SU-DHL-6 (cell line): ENCODE measurements around the gene GNG5.

ENCODE experiments used
- H2AFZ ChIP-seq: fragments of 200-600 bp; sonication (generic); 2 replicates; pipeline ENCODE4 v1.6.1; 2014; ENCODE audit warnings: low read depth, mild to moderate bottlenecking, moderate library complexity, mixed read lengths, antibody characterized with exemption, low read length; ENCODE audit not compliant: severe bottlenecking
- H3F3A ChIP-seq: fragments of 200-600 bp; shearing (Covaris generic); 2 replicates; pipeline ENCODE4 v1.6.0; 2016; ENCODE audit warnings: antibody characterized with exemption, mild to moderate bottlenecking; ENCODE audit not compliant: insufficient read depth
- H3K27ac ChIP-seq: fragments of 200-600 bp; sonication (generic); 2 replicates; pipeline ENCODE4 v1.5.1; 2016; ENCODE audit warnings: low read depth, mild to moderate bottlenecking, low read length, moderate library complexity, mixed read lengths
- H3K27me3 ChIP-seq: fragments of 200-600 bp; sonication (generic), shearing (Covaris generic); 2 replicates; pipeline ENCODE4 v1.6.0; 2014; ENCODE audit warnings: mild to moderate bottlenecking, low read length
- H3K36me3 ChIP-seq: fragments of 200-600 bp; sonication (generic); 2 replicates; pipeline ENCODE4 v1.6.1; 2014; ENCODE audit warnings: mild to moderate bottlenecking, low read length, mixed read lengths
- H3K4me2 ChIP-seq: fragments of 300-600, 200-600 bp; shearing (Covaris generic), sonication (generic); 2 replicates; pipeline ENCODE4 v1.6.0; 2014; ENCODE audit warnings: low read length, low read depth, mild to moderate bottlenecking; ENCODE audit not compliant: poor library complexity, severe bottlenecking
- H3K4me3 ChIP-seq: fragments of 200-600 bp; sonication (generic); 2 replicates; pipeline ENCODE4 v1.5.1; 2014; ENCODE audit warnings: antibody characterized with exemption, low read length, mild to moderate bottlenecking, mixed read lengths; ENCODE audit not compliant: insufficient read depth, poor library complexity, severe bottlenecking
- H3K79me2 ChIP-seq: fragments of 200-600 bp; sonication (generic); 2 replicates; pipeline ENCODE4 v1.6.1; 2014; ENCODE audit warnings: mild to moderate bottlenecking, low read length, moderate library complexity; ENCODE audit not compliant: insufficient read depth
- H3K9ac ChIP-seq: fragments of 200-600 bp; sonication (generic); 2 replicates; pipeline ENCODE4 v1.7.0; 2014; ENCODE audit warnings: mild to moderate bottlenecking, low read length
- H3K9me2 ChIP-seq: fragments of 200-600 bp; sonication (generic); replicated peaks from 2 replicates; pipeline ENCODE4 v1.6.1; 2014; ENCODE audit warnings: low read length; ENCODE audit not compliant: insufficient read depth
- H3K9me3 ChIP-seq: fragments of 200-600 bp; sonication (generic); 2 replicates; pipeline ENCODE4 v1.6.1; 2014; ENCODE audit warnings: low read length, mixed read lengths; ENCODE audit not compliant: insufficient read depth
- H4K20me1 ChIP-seq: fragments of 200-600 bp; sonication (generic); 2 replicates; pipeline ENCODE4 v1.6.1; 2014; ENCODE audit warnings: low read depth, mild to moderate bottlenecking, antibody characterized with exemption, low read length, moderate library complexity, mixed read lengths
- EZH2phosphoT487 ChIP-seq: fragments of 200-600 bp; sonication (generic), shearing (Covaris generic); conservative IDR thresholded peaks from 2 replicates; pipeline ENCODE4 v1.6.1; 2018; ENCODE audit warnings: mild to moderate bottlenecking, antibody characterized with exemption, low read length, moderate library complexity, mixed read lengths
- TF ChIP-seq, protein P1 (sequence below): fragments of 200-600 bp; sonication (generic); IDR thresholded peaks from one replicate; pipeline ENCODE4 v1.5.1; 2017; ENCODE audit warnings: antibody characterized with exemption, mild to moderate bottlenecking, low read length, moderate library complexity; ENCODE audit not compliant: insufficient read depth, poor library complexity, severe bottlenecking

Gene GNG5

DNA sequence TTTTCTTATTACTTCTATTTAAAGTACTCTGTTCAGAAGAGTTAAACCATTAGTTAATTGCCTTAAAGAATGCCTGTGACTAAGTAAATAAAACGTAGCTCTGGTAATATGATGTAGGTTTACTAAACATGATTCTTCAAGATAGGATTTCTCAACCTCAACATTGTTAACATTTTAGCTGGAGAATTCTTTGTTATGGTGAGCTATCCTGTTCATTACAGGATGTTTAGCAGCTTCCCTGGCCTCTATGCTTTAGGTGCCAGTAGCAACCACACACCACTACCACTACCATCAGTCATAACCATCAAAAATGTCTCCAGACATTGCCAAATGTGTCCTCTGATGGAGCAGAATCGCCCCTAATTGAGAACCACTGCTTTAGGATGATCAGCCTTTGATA is 16.6 kb downstream of the GNG5 start:
- no peak overlapping the region for H3K9ac ChIP-seq
- no peak overlapping the region for H3K4me2 ChIP-seq
- H2AFZ ChIP-seq = no peak overlapping the region
- peaks cover 41% of the 10 kb centered on the region for H3K79me2 ChIP-seq
- peaks cover 13% of the 10 kb centered on the region for H4K20me1 ChIP-seq
- H3K9me2 ChIP-seq = no peaks in the 10 kb centered on the region
- peaks cover 8% of the 10 kb centered on the region; the same call in 1 of the 2 replicates for H3F3A ChIP-seq
- no peaks in the 10 kb centered on the region for H3K27me3 ChIP-seq
- TF ChIP-seq, protein P1, sequence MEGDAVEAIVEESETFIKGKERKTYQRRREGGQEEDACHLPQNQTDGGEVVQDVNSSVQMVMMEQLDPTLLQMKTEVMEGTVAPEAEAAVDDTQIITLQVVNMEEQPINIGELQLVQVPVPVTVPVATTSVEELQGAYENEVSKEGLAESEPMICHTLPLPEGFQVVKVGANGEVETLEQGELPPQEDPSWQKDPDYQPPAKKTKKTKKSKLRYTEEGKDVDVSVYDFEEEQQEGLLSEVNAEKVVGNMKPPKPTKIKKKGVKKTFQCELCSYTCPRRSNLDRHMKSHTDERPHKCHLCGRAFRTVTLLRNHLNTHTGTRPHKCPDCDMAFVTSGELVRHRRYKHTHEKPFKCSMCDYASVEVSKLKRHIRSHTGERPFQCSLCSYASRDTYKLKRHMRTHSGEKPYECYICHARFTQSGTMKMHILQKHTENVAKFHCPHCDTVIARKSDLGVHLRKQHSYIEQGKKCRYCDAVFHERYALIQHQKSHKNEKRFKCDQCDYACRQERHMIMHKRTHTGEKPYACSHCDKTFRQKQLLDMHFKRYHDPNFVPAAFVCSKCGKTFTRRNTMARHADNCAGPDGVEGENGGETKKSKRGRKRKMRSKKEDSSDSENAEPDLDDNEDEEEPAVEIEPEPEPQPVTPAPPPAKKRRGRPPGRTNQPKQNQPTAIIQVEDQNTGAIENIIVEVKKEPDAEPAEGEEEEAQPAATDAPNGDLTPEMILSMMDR = no peak
- TF ChIP-seq EZH2phosphoT487 = no peak
- no peak overlapping the region for H3K27ac ChIP-seq
- peaks cover 50% of the 10 kb centered on the region for H3K36me3 ChIP-seq
- H3K9me3 ChIP-seq = no peaks in the 10 kb centered on the region
- H3K4me3 ChIP-seq = no peak overlapping the region

GRCh38 chr1:84488107-84488506 is 18.3 kb downstream of the GNG5 start:
- Histone ChIP-seq H3F3A (no peaks in the 10 kb centered on the region), H3K9me2 (no peaks in the 10 kb centered on the region), H4K20me1 (peaks cover 13% of the 10 kb centered on the region), H3K4me2 (no peak overlapping the region), H3K27me3 (no peaks in the 10 kb centered on the region), H3K9me3 (no peaks in the 10 kb centered on the region), H3K9ac (no peak overlapping the region), H3K79me2 (peaks cover 52% of the 10 kb centered on the region), H3K4me3 (no peak overlapping the region), H3K36me3 (peaks cover 60% of the 10 kb centered on the region), H2AFZ (no peak overlapping the region), H3K27ac (no peak overlapping the region)
- TF ChIP-seq, protein P1 = no peak

DNA sequence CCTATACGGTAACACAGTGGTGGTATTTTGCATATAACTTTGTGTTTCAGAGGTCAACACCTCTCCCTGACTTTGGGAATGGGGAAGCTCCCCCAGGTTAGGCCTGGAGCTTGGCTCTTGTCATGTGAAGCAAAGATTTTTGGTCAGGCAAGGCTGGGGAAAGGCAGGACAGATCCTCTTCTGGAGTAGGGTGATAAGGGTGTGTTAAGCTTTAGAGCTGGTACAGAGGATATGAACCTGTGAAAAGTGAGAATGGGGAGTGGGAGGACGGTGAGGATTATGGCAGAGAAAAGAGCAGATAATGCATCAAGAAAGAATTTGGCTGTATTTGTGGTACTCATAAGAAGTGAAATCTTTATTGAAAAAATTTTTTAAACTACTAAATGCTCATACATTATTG is 25.1 kb downstream of the GNG5 start:
- no peak overlapping the region for H3K9ac ChIP-seq
- H3K36me3 ChIP-seq = peaks cover 37% of the 10 kb centered on the region
- H3K4me3 ChIP-seq = no peak overlapping the region
- peaks cover 7% of the 10 kb centered on the region; the same call in 1 of the 2 replicates for H3K9me3 ChIP-seq
- no peak overlapping the region for H2AFZ ChIP-seq
- no peak for TF ChIP-seq EZH2phosphoT487
- TF ChIP-seq, protein P1 = no peak
- H3F3A ChIP-seq = no peaks in the 10 kb centered on the region
- H3K27ac ChIP-seq = no peak overlapping the region
- H3K9me2 ChIP-seq = no peaks in the 10 kb centered on the region
- peak overlapping the region; percentile 98 for H3K4me2 ChIP-seq
- peaks cover 66% of the 10 kb centered on the region for H3K79me2 ChIP-seq
- H3K27me3 ChIP-seq = no peaks in the 10 kb centered on the region
- peaks cover 22% of the 10 kb centered on the region; the same call in 1 of the 2 replicates for H4K20me1 ChIP-seq
